ENCODE measurements around the gene IGF2. TPM values are rescaled to one million over a fixed set of nuclear protein-coding genes. Genes with fewer than 3 reads are reported as not detected.

The IGF2 gene
- polyA plus RNA-seq, 1 donor (not counting 4 experiments of a cell fraction or from before 2014, with no cell fraction given) = not detected

- dilution Hi-C loops (cut with MboI; ENCODE audit: extremely low pct_ligation_motif_present, low sequenced_read_pairs) = no loop called here
- peaks cover 10% of the 10 kb centered on the region for H3K4me1 ChIP-seq (ENCODE audit: control insufficient read depth, extremely low read depth, insufficient read depth, low read length)
- H3K9me1 ChIP-seq (ENCODE audit: control insufficient read depth, extremely low read depth, insufficient read depth, low read length) = no peaks in the 10 kb centered on the region
- no peaks in the 10 kb centered on the region for H3K79me2 ChIP-seq (ENCODE audit: control insufficient read depth, insufficient read depth, low read length)
- FAIRE-seq (no peak), DNase-seq (ENCODE audit: low read depth, low spot score) (no peak)
- no peak overlapping the region for H2AFZ ChIP-seq (ENCODE audit: control insufficient read depth, low read length)
- no peaks in the 10 kb centered on the region for H3K36me3 ChIP-seq (ENCODE audit: control insufficient read depth in 2 of 2, extremely low read depth in 1 of 2, insufficient read depth in 2 of 2, low read length in 2 of 2)
- peaks cover 66% of the 10 kb centered on the region for H3K27me3 ChIP-seq (ENCODE audit: control insufficient read depth, extremely low read depth, insufficient read depth, low read length)
- no peak overlapping the region for H3K4me2 ChIP-seq (ENCODE audit: control insufficient read depth, extremely low read depth, insufficient read depth, low read depth, low read length)
- no peak overlapping the region for H3K4me3 ChIP-seq (ENCODE audit: control insufficient read depth in 2 of 3, extremely low read depth in 1 of 3, insufficient read depth in 2 of 3, low read depth in 1 of 3, low read length in 3 of 3)
- no peak overlapping the region for H3K9ac ChIP-seq (ENCODE audit: control insufficient read depth, extremely low read depth, insufficient read depth, low read length)
- no peaks in the 10 kb centered on the region for H3K9me3 ChIP-seq (ENCODE audit: control insufficient read depth, low read depth, low read length)
- no peaks in the 10 kb centered on the region for H4K20me1 ChIP-seq (ENCODE audit: control insufficient read depth, extremely low read depth, insufficient read depth, low read length)
- no peak overlapping the region for H3K27ac ChIP-seq (ENCODE audit: control insufficient read depth, insufficient read depth, low read length)
- TF ChIP-seq CTCF (optimal IDR thresholded peaks at IDR 0.05 in 1 of 3, IDR thresholded peaks at IDR 0.05 in 1 of 3, conservative IDR thresholded peaks at IDR 0.05 in 1 of 3; ENCODE audit: extremely low read depth in 1 of 3, insufficient read depth in 2 of 3, low read length in 3 of 3) (no peak), EZH2 (IDR thresholded peaks at IDR 0.05; ENCODE audit: low read length) (no peak)
Observed at GRCh38 chr11:2103668-2104523, 35.3 kb downstream of the IGF2 start.

GRCh38 chr11:2102883-2103213 is 36.3 kb downstream of the IGF2 start:
- H3K9ac ChIP-seq (ENCODE audit: control insufficient read depth, extremely low read depth, insufficient read depth, low read length) = no peak overlapping the region
- H3K4me2 ChIP-seq (ENCODE audit: control insufficient read depth, extremely low read depth, insufficient read depth, low read depth, low read length) = no peak overlapping the region
- TF ChIP-seq EZH2 (IDR thresholded peaks at IDR 0.05; ENCODE audit: low read length) (no peak), CTCF (optimal IDR thresholded peaks at IDR 0.05 in 1 of 3, IDR thresholded peaks at IDR 0.05 in 1 of 3, conservative IDR thresholded peaks at IDR 0.05 in 1 of 3; ENCODE audit: extremely low read depth in 1 of 3, insufficient read depth in 2 of 3, low read length in 3 of 3) (no peak)
- H3K27ac ChIP-seq (ENCODE audit: control insufficient read depth, insufficient read depth, low read length) = no peak overlapping the region
- H3K4me3 ChIP-seq (ENCODE audit: control insufficient read depth in 2 of 3, extremely low read depth in 1 of 3, insufficient read depth in 2 of 3, low read depth in 1 of 3, low read length in 3 of 3) = no peak overlapping the region
- peaks cover 65% of the 10 kb centered on the region for H3K27me3 ChIP-seq (ENCODE audit: control insufficient read depth, extremely low read depth, insufficient read depth, low read length)
- no peaks in the 10 kb centered on the region for H3K9me3 ChIP-seq (ENCODE audit: control insufficient read depth, low read depth, low read length)
- DNase-seq (ENCODE audit: low read depth, low spot score) (no peak), FAIRE-seq (no peak)
- no peaks in the 10 kb centered on the region for H3K79me2 ChIP-seq (ENCODE audit: control insufficient read depth, insufficient read depth, low read length)
- no peaks in the 10 kb centered on the region for H3K36me3 ChIP-seq (ENCODE audit: control insufficient read depth in 2 of 2, extremely low read depth in 1 of 2, insufficient read depth in 2 of 2, low read length in 2 of 2)
- H3K4me1 ChIP-seq (ENCODE audit: control insufficient read depth, extremely low read depth, insufficient read depth, low read length) = peaks cover 12% of the 10 kb centered on the region
- dilution Hi-C loops (cut with MboI; ENCODE audit: extremely low pct_ligation_motif_present, low sequenced_read_pairs) = no loop called here
- H4K20me1 ChIP-seq (ENCODE audit: control insufficient read depth, extremely low read depth, insufficient read depth, low read length) = no peaks in the 10 kb centered on the region
- no peaks in the 10 kb centered on the region for H3K9me1 ChIP-seq (ENCODE audit: control insufficient read depth, extremely low read depth, insufficient read depth, low read length)
- no peak overlapping the region for H2AFZ ChIP-seq (ENCODE audit: control insufficient read depth, low read length)
